Measurements from ENCODE around the gene APPBP2. TPM values are rescaled to one million over a fixed set of nuclear protein-coding genes. Genes with fewer than 3 reads are reported as not detected.

The APPBP2 gene
- total RNA-seq (10 to 100 TPM; 18.5 to 18.7 TPM), total RNA-seq (36.4 to 130 (median 81.6) reads per million in 172 experiments)
- 15.3 TPM for polyA plus RNA-seq (2013, experiment 1 of 2)
- 22.9 TPM for polyA plus RNA-seq (2013, experiment 2 of 2)

GRCh38 chr17:60525685-60526514, at the start of gene APPBP2:
TSS of gene APPBP2 (minus strand) at chr17:60526242. CDS start at chr17:60525931, 311 bp downstream.
- Histone ChIP-seq H3K4me3 (ENCODE audit: low read length) (peak within 1 kb of the TSS; percentile 93), H3K27ac (ENCODE audit: low read depth in 1 of 2, low read length in 2 of 2) (peak within 1 kb of the TSS; percentile 93 to 98), H3K27me3 (ENCODE audit: control insufficient read depth in 1 of 2, insufficient read depth in 2 of 2, low read length in 2 of 2) (no peaks in the 10 kb centered on the region), H3K9me3 (ENCODE audit: control insufficient read depth in 1 of 2, insufficient read depth in 1 of 2, low read length in 2 of 2) (no peaks in the 10 kb centered on the region), H3K4me1 (ENCODE audit: insufficient read depth, low read length) (peaks cover 15% of the 10 kb centered on the region), H3K36me3 (ENCODE audit: insufficient read depth, low read length) (peaks cover 3% of the 10 kb centered on the region)
- no peaks in the 10 kb centered on the region for H3K27me3 Mint-ChIP-seq
- DNase-seq: peak; percentile 47 to 89 (median 64)
- peaks cover 32% of the 10 kb centered on the region for H3K36me3 Mint-ChIP-seq (ENCODE audit: low read depth)
- peak within 1 kb of the TSS; percentile 99 for H3K4me3 Mint-ChIP-seq
- ATAC-seq (ENCODE audit: poor library complexity): peak; percentile 84
- no peaks in the 10 kb centered on the region for H3K9me3 Mint-ChIP-seq
- TF ChIP-seq CTCF (IDR thresholded peaks at IDR 0.05): no peak
- ChIA-PET CTCF (interaction anchor here (0.6 kb wide), 1 partner anchor 1377 kb away, joined by 4 read pairs; no protein-coding TSS in a partner anchor), POLR2A (interaction anchor here (1.0 to 2.9 kb wide), 5 partner anchors 21 to 907 kb away, joined by 3 to 17 read pairs (median 4); partner anchors contain the start of genes BCAS3, CLTC, PPM1D and USP32)
- peaks cover 58% of the 10 kb centered on the region for H3K4me1 Mint-ChIP-seq (ENCODE audit: low read depth)
- peak within 1 kb of the TSS; percentile 98 for H3K27ac Mint-ChIP-seq
- intact Hi-C loops (cut with DNase I, micrococcal nuclease): loop anchor here (1.0 to 10.0 kb wide), 5 partner anchors 41 to 1339 kb away; partner anchors contain the start of genes BCAS3 (in 1 of the 2) and BRIP1 (in 1 of the 2)

- Mint-ChIP-seq H3K27ac (no peak overlapping the region), H3K9me3 (no peaks in the 10 kb centered on the region), H3K36me3 (ENCODE audit: low read depth) (no peaks in the 10 kb centered on the region), H3K4me1 (ENCODE audit: low read depth) (no peaks in the 10 kb centered on the region), H3K27me3 (peaks cover 11% of the 10 kb centered on the region), H3K4me3 (no peak overlapping the region)
- Histone ChIP-seq H3K4me3 (ENCODE audit: low read length) (no peak overlapping the region), H3K9me3 (ENCODE audit: control insufficient read depth in 1 of 2, insufficient read depth in 1 of 2, low read length in 2 of 2) (no peaks in the 10 kb centered on the region), H3K36me3 (ENCODE audit: insufficient read depth, low read length) (no peaks in the 10 kb centered on the region), H3K27ac (ENCODE audit: low read depth in 1 of 2, low read length in 2 of 2) (no peak overlapping the region), H3K27me3 (ENCODE audit: control insufficient read depth in 1 of 2, insufficient read depth in 2 of 2, low read length in 2 of 2) (no peaks in the 10 kb centered on the region), H3K4me1 (ENCODE audit: insufficient read depth, low read length) (peaks cover 2% of the 10 kb centered on the region)
- intact Hi-C loops (cut with DNase I, micrococcal nuclease): loop anchor here in 1 of 2 experiments (2.0 kb wide), 1 partner anchor 63 kb away; no protein-coding TSS in a partner anchor
- TF ChIP-seq CTCF (IDR thresholded peaks at IDR 0.05): no peak
- POLR2A ChIA-PET: no interaction called here
- no peak for DNase-seq
- ATAC-seq (ENCODE audit: poor library complexity): no peak
- CTCF ChIA-PET: interaction anchor here (0.9 kb wide), 1 partner anchor 11 kb away, joined by 3 read pairs; no protein-coding TSS in a partner anchor
Measured at GRCh38 chr17:60573236-60574051, 47.4 kb upstream of the APPBP2 start.

- Histone ChIP-seq H3K36me3 (ENCODE audit: insufficient read depth, low read length) (no peaks in the 10 kb centered on the region), H3K4me3 (ENCODE audit: low read length) (no peak overlapping the region), H3K27ac (ENCODE audit: low read depth in 1 of 2, low read length in 2 of 2) (no peak overlapping the region), H3K9me3 (ENCODE audit: control insufficient read depth in 1 of 2, insufficient read depth in 1 of 2, low read length in 2 of 2) (no peaks in the 10 kb centered on the region), H3K4me1 (ENCODE audit: insufficient read depth, low read length) (no peaks in the 10 kb centered on the region), H3K27me3 (ENCODE audit: control insufficient read depth in 1 of 2, insufficient read depth in 2 of 2, low read length in 2 of 2) (no peaks in the 10 kb centered on the region)
- CTCF ChIA-PET: no interaction called here
- Mint-ChIP-seq H3K36me3 (ENCODE audit: low read depth) (no peaks in the 10 kb centered on the region), H3K4me1 (ENCODE audit: low read depth) (no peaks in the 10 kb centered on the region), H3K27me3 (no peaks in the 10 kb centered on the region), H3K4me3 (no peak overlapping the region), H3K9me3 (no peaks in the 10 kb centered on the region), H3K27ac (no peak overlapping the region)
- POLR2A ChIA-PET: no interaction called here
- DNase-seq (no peak), ATAC-seq (ENCODE audit: poor library complexity) (no peak)
- intact Hi-C loops (cut with DNase I, micrococcal nuclease): loop anchor here in 1 of 2 experiments (5.0 kb wide), 1 partner anchor 38 kb away; the partner anchor contains the start of gene APPBP2
- TF ChIP-seq CTCF (IDR thresholded peaks at IDR 0.05): no peak
Measured at GRCh38 chr17:60565233-60565632, 39.2 kb upstream of the APPBP2 start.

Measured in CD4-positive, alpha-beta T cell (primary cell).